Gastroesophageal sphincter (tissue), 3 donors: ENCODE data around the gene GIPC3.

Experiments
- CTCF ChIP-seq, 4 experiments: fragments of 200-600 bp in 2 of 4; fragments of 450-650 bp in 2 of 4; sonication (generic) in 1 of 4; IDR thresholded peaks; one replicate each; pipeline ENCODE4 v1.5.1; 2017 to 2019; ENCODE audit warnings: antibody characterized with exemption in 4 of 4, mild to moderate bottlenecking in 2 of 4, moderate library complexity in 2 of 4
- EP300 ChIP-seq: sonication (generic); formaldehyde crosslinking; IDR thresholded peaks from one replicate; pipeline ENCODE4 v1.6.1; 2017; ENCODE audit warnings: antibody characterized with exemption, mild to moderate bottlenecking
- POLR2A ChIP-seq, 2 donors: fragments of 450-650 bp; IDR thresholded peaks; one replicate each; pipeline ENCODE4 v1.6.1; 2017; ENCODE audit warnings: antibody characterized with exemption in 2 of 2, mild to moderate bottlenecking in 2 of 2, moderate library complexity in 1 of 2
- POLR2AphosphoS5 ChIP-seq: sonication (generic); formaldehyde crosslinking; IDR thresholded peaks from one replicate; pipeline ENCODE4 v1.6.1; 2017; ENCODE audit warnings: antibody characterized with exemption

- TF ChIP-seq CTCF (IDR thresholded peaks at IDR 0.05): no peak
- no peak for TF ChIP-seq POLR2AphosphoS5
- no peak for TF ChIP-seq EP300
- no peak for TF ChIP-seq POLR2A (IDR thresholded peaks at IDR 0.05)
Observed at GRCh38 chr19:3544058-3544376, 41.3 kb upstream of the GIPC3 start.
